ENCODE data around the gene LRRC4C. TPM values are rescaled to one million over a fixed set of nuclear protein-coding genes. Genes with fewer than 3 reads are reported as not detected.
"Not testable (repeated sequence)": the region's sequence is repeated elsewhere in the genome, so short reads cannot be mapped to it uniquely, and the experiment has no call there.

Gene LRRC4C
- total RNA-seq, 2 experiments from 2014 or later = not detected

- Histone ChIP-seq H3K4me1 (ENCODE audit: insufficient read depth, low read length) (no peaks in the 10 kb centered on the region), H3K27me3 (ENCODE audit: control insufficient read depth in 1 of 2, insufficient read depth in 2 of 2, low read length in 2 of 2) (no peaks in the 10 kb centered on the region), H3K27ac (ENCODE audit: low read depth in 1 of 2, low read length in 2 of 2) (no peak overlapping the region), H3K4me3 (ENCODE audit: low read length) (no peak overlapping the region), H3K36me3 (ENCODE audit: insufficient read depth, low read length) (no peaks in the 10 kb centered on the region), H3K9me3 (ENCODE audit: control insufficient read depth in 1 of 2, insufficient read depth in 1 of 2, low read length in 2 of 2) (peaks cover 0 to 4% of the 10 kb centered on the region in 2 experiments)
- CTCF ChIA-PET = no interaction called here
- Mint-ChIP-seq H3K4me3 (no peak overlapping the region), H3K9me3 (peaks cover 12% of the 10 kb centered on the region), H3K4me1 (ENCODE audit: low read depth) (no peaks in the 10 kb centered on the region), H3K36me3 (ENCODE audit: low read depth) (no peaks in the 10 kb centered on the region), H3K27ac (no peak overlapping the region), H3K27me3 (no peaks in the 10 kb centered on the region)
- intact Hi-C loops (cut with DNase I, micrococcal nuclease) = no loop called here
- ATAC-seq (ENCODE audit: poor library complexity) (no peak), DNase-seq (no peak)
- TF ChIP-seq CTCF (IDR thresholded peaks at IDR 0.05) = no peak
- POLR2A ChIA-PET = no interaction called here
Measured at GRCh38 chr11:40537734-40538133, 921.7 kb downstream of the LRRC4C start.

- H3K36me3 Mint-ChIP-seq (ENCODE audit: low read depth); ATAC-seq (ENCODE audit: poor library complexity); H3K27ac ChIP-seq (ENCODE audit: low read depth in 1 of 2, low read length in 2 of 2); H3K27me3 ChIP-seq (ENCODE audit: control insufficient read depth in 1 of 2, insufficient read depth in 2 of 2, low read length in 2 of 2); H3K27me3 Mint-ChIP-seq; H3K9me3 Mint-ChIP-seq; H3K9me3 ChIP-seq (ENCODE audit: control insufficient read depth in 1 of 2, insufficient read depth in 1 of 2, low read length in 2 of 2); H3K4me1 ChIP-seq (ENCODE audit: insufficient read depth, low read length); DNase-seq; H3K4me3 ChIP-seq (ENCODE audit: low read length); CTCF ChIA-PET; POLR2A ChIA-PET; H3K4me1 Mint-ChIP-seq (ENCODE audit: low read depth); H3K36me3 ChIP-seq (ENCODE audit: insufficient read depth, low read length); intact Hi-C loops (cut with DNase I, micrococcal nuclease); H3K27ac Mint-ChIP-seq; H3K4me3 Mint-ChIP-seq: not testable (repeated sequence)
Measured at GRCh38 chr11:40522080-40522479, 937.4 kb downstream of the LRRC4C start.

- CTCF ChIA-PET = no interaction called here
- no peak overlapping the region for H3K4me3 Mint-ChIP-seq
- H3K27me3 ChIP-seq (ENCODE audit: control insufficient read depth in 1 of 2, insufficient read depth in 2 of 2, low read length in 2 of 2) = no peaks in the 10 kb centered on the region
Measured at GRCh38 chr11:40517122-40517521, 942.3 kb downstream of the LRRC4C start.

More at GRCh38 chr11:40517122-40517521, 942.3 kb downstream of the LRRC4C start:
- Mint-ChIP-seq H3K36me3 (ENCODE audit: low read depth) (no peaks in the 10 kb centered on the region), H3K4me1 (ENCODE audit: low read depth) (no peaks in the 10 kb centered on the region), H3K27ac (no peak overlapping the region), H3K27me3 (no peaks in the 10 kb centered on the region), H3K9me3 (peaks cover 11% of the 10 kb centered on the region)
- no peak overlapping the region for H3K27ac ChIP-seq (ENCODE audit: low read depth in 1 of 2, low read length in 2 of 2)
- H3K36me3 ChIP-seq (ENCODE audit: insufficient read depth, low read length) = no peaks in the 10 kb centered on the region
- DNase-seq = no peak
- H3K9me3 ChIP-seq (ENCODE audit: control insufficient read depth in 1 of 2, insufficient read depth in 1 of 2, low read length in 2 of 2) = peaks cover 0 to 9% of the 10 kb centered on the region in 2 experiments
- no peak overlapping the region for H3K4me3 ChIP-seq (ENCODE audit: low read length)
- ATAC-seq (ENCODE audit: poor library complexity) = no peak
- intact Hi-C loops (cut with DNase I, micrococcal nuclease) = no loop called here
- TF ChIP-seq CTCF (IDR thresholded peaks at IDR 0.05) = no peak
- POLR2A ChIA-PET = no interaction called here
- no peaks in the 10 kb centered on the region for H3K4me1 ChIP-seq (ENCODE audit: insufficient read depth, low read length)

All from CD4-positive, alpha-beta T cell (primary cell).